HG03520 (cell line): ENCODE data around the gene LETM1.

Experiments used
- ATAC-seq: cut with Tn5 transposase; IDR thresholded peaks from one replicate; pipeline ENCODE4 v1.9.1; 2021; ENCODE audit warnings: mild to moderate bottlenecking, moderate library complexity; ENCODE audit not compliant: unreplicated experiment

Gene LETM1

DNA sequence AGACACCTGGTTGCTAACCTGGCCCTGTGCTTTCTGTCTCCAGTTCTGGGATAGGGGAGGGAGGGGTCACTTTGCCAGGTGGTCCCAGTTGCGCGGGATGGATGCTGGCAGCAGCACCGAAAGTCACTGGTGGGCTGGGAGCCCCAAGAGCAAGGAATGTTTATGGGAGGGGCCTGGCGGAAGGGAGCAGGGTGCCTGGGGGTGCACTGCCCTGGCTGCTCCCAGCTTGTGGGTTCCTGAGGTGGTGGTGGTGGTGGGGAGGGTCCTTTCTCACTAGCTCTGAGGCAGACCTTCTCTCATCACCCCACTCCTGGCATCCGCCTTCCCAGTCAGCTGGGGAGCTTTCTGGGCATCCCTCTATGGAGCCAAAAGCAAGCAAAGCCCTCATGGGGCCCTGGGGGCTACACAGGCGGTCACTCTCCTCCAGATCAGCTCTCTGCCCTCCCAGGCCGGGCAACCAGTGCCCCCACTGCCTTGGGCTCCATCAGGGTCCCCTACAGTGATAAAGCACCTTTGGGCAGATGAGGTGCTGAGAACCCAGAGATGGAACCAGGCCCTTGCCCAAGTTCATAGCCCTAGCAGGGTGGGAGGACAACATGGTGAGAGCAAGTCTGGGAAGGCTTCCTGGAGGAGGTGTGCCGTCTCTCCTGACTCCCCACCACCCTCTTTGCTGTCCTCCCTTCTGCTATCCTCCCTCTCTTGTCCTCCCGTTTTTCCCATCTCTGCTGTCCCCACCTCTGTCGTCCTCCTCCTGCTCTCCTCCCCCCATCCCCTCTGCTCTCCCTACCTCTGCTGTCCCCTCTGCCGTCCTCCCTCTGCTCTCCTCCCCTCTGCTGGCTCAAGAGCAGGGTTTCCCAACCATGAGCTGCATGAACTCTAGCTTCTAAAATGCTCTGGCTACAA is 46.9 kb downstream of the LETM1 start:
- ATAC-seq, result no peak

DNA sequence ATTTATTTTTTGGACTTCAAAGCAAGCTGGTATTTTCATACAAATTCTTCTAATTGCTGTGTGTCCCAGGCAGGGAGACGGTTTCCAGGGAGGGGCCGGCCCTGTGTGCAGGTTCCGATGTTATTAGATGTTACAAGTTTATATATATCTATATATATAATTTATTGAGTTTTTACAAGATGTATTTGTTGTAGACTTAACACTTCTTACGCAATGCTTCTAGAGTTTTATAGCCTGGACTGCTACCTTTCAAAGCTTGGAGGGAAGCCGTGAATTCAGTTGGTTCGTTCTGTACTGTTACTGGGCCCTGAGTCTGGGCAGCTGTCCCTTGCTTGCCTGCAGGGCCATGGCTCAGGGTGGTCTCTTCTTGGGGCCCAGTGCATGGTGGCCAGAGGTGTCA is 47.6 kb downstream of the LETM1 start:
- no peak for ATAC-seq

DNA sequence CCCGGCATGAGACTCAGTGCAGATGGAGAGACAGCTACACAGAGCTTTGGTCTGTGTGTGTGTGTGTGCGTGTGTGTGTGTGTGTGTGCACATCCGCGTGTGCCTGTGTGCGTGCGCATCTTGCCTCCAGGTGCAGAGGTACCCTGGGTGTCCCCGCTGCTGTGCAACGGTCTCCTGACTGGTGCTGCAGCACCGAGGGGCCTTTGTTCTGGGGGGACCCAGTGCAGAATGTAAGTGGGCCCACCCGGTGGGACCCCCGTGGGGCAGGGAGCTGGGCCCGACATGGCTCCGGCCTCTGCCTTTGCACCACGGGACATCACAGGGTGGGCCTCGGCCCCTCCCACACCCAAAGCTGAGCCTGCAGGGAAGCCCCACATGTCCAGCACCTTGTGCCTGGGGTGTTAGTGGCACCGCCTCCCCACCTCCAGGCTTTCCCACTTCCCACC is 48.6 kb downstream of the LETM1 start:
- ATAC-seq, result no peak

DNA sequence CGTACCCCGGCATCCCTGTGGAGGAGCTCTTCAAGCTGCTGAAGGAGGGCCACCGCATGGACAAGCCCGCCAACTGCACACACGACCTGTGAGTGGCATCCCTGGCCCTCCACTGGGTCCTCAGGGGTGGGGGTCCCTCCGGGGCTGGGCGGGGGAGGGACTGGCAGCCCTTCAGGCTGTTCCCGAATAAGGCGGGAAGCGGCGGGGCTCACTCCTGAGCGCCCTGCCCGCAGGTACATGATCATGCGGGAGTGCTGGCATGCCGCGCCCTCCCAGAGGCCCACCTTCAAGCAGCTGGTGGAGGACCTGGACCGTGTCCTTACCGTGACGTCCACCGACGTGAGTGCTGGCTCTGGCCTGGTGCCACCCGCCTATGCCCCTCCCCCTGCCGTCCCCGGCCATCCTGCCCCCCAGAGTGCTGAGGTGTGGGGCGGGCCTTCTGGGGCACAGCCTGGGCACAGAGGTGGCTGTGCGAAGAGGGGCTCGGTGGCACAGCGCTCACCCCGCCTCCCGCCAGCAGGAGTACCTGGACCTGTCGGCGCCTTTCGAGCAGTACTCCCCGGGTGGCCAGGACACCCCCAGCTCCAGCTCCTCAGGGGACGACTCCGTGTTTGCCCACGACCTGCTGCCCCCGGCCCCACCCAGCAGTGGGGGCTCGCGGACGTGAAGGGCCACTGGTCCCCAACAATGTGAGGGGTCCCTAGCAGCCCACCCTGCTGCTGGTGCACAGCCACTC is 49.2 kb downstream of the LETM1 start:
- no peak for ATAC-seq

DNA sequence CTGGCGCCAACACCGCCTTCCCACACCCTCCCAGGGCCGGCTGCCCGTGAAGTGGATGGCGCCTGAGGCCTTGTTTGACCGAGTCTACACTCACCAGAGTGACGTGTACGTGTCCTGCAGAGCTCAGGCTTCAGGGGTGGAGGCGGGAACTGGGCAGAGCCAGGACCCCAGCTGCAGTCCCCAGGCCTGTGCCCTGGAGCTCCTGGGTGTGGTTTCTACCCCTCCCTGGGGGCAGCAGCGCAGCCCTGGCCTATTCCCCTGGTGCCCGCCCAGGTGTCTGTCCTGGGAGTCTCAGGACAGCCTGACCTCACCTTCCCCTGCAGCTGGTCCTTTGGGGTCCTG is 49.8 kb downstream of the LETM1 start:
- no peak for ATAC-seq

DNA sequence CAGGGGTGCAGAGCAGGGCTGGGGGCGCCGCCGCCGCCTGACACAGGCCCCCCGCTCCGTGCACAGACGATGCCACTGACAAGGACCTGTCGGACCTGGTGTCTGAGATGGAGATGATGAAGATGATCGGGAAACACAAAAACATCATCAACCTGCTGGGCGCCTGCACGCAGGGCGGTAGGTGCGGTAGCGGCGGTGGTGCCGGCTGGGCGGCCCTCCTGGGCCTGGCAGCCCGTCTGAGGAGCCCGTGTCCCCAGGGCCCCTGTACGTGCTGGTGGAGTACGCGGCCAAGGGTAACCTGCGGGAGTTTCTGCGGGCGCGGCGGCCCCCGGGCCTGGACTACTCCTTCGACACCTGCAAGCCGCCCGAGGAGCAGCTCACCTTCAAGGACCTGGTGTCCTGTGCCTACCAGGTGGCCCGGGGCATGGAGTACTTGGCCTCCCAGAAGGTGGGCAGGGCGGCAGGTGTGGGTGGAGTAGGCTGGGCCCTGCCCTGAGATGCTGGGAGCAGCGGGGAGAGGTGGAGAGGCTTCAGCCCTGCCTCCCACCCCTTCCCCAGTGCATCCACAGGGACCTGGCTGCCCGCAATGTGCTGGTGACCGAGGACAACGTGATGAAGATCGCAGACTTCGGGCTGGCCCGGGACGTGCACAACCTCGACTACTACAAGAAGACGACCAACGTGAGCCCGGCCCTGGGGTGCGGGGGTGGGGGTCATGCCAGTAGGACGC is 50.3 kb downstream of the LETM1 start:
- ATAC-seq, result no peak

DNA sequence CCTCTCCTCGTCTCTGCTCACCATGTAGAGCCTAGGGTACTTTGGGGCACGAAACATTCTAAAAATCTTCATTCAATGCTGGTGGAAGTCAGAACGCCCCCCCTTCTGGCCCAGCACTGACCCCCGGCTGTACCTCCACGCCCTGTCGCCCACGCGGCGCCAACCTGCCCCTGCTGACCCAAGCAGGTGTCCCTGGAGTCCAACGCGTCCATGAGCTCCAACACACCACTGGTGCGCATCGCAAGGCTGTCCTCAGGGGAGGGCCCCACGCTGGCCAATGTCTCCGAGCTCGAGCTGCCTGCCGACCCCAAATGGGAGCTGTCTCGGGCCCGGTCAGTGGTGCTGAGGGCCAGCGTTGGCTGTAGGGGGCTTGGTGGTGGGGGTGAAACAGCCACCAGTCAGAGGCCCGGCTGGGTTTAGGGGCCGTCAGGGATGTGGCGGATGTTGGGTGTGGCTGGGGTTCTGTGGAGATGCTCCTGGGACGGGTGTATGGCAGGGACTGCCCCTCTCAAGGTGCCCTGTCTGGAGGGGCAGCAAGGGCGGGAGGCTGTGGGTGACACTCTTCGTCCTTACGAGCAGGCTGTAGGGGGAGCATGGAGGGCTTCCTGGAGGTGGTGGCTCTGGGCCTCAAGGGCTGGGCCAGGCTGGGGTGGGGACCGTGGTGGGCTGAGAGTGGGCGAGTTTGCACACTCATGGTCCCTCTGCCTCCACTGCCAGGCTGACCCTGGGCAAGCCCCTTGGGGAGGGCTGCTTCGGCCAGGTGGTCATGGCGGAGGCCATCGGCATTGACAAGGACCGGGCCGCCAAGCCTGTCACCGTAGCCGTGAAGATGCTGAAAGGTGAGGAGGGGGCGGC is 51.1 kb downstream of the LETM1 start:
- no peak for ATAC-seq

DNA sequence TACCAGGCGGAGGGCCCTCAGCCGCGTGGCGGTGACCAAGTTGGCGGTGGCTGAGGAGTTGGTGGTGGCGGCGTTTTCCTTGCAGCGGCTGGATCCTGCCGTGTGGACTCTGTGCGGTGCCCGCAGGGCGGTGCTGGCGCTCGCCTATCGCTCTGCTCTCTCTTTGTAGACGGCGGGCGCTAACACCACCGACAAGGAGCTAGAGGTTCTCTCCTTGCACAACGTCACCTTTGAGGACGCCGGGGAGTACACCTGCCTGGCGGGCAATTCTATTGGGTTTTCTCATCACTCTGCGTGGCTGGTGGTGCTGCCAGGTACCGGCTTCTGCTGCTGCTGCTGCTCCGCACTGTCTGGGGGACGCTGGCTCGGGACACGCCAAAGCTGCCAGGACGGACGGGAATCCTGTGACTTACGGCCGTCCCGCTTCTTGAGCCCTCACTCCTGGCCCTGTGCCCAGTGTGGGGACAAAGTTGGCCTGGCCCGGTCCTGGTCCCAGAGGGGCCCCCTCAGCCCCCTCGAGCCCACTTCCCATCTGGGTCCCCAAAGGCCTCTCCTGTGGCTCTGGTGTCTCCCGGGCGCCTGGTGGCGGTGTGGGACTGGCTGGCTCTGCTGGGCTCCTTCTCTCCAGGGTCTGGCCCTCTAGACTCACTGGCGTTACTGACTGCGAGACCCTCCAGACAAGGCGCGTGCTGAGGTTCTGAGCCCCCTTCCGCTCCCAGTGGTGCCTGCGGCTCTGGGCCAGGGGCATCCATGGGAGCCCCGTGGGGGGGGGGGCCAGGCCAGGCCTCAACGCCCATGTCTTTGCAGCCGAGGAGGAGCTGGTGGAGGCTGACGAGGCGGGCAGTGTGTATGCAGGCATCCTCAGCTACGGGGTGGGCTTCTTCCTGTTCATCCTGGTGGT is 52.2 kb downstream of the LETM1 start:
- ATAC-seq, result no peak

DNA sequence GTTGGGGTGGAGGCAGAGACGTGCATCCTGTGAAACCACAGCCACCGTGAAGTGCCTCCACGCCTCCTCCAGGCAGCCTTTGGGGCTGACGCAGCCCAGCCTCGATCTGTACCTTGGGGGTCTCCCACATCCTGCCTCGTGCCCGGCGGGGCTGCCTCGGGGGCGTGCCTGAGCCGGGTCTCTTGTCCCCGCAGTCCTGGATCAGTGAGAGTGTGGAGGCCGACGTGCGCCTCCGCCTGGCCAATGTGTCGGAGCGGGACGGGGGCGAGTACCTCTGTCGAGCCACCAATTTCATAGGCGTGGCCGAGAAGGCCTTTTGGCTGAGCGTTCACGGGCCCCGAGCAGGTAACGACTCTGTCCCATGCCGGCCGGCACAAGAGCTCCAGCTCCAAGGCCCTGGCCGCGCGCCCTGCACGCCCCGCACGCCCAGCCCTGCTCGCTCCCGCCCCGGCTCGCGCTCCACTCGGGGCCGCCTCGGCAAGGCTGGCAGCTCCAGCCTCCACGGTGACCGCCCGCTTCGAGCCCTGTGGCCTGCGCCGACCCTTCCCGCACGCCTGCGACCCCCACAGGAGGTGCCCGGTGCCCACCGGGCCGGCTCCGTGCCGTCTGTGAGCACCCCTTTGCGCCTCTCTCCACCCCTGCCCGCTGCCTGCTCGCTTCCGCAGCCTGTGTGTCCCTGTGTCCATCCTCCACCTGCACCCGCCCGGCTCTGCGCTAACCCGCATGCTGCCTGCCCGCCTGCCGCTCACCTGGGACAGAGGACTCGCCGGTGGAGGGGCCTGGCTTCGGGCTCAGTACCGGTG is 53.0 kb downstream of the LETM1 start:
- ATAC-seq, result no peak

DNA sequence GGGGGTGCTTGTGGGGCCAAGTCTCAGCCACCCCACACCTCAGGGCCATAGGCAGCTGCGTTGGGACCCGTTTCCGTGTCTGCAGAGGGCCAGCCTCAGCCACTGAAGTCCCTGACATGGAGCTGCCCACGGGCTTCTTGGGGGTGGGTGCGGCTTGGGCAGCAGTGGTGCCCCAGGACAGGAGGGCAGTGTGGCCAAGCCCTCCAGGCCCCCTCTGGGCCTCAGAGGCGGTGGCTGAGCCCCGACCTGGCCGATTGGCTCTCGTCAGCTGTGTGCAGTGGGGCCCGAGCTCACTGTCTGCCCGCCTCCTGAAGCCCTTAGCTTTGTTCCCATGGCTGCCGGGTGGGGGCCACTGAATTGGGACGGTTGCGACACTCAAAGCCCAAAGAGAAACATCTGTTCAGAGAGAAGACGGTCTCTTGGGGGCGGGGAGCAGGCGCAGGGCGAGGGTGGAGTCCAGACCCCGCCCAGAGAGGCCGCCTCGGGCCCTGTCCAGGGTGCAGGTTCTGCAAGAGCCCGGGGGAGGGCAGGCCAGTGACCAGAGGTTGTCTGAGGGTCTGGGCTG is 53.7 kb downstream of the LETM1 start:
- no peak for ATAC-seq

DNA sequence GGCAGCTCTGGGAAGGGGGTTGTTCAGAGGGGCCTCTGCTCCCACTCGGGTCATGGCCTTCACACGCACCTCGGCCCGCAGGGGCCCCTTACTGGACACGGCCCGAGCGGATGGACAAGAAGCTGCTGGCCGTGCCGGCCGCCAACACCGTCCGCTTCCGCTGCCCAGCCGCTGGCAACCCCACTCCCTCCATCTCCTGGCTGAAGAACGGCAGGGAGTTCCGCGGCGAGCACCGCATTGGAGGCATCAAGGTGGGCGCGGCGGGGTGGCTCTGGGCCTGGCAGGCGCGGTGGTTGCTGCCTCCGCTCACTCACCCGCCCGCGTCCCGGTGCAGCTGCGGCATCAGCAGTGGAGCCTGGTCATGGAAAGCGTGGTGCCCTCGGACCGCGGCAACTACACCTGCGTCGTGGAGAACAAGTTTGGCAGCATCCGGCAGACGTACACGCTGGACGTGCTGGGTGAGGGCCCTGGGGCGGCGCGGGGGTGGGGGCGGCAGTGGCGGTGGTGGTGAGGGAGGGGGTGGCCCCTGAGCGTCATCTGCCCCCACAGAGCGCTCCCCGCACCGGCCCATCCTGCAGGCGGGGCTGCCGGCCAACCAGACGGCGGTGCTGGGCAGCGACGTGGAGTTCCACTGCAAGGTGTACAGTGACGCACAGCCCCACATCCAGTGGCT is 54.5 kb downstream of the LETM1 start:
- no peak for ATAC-seq

DNA sequence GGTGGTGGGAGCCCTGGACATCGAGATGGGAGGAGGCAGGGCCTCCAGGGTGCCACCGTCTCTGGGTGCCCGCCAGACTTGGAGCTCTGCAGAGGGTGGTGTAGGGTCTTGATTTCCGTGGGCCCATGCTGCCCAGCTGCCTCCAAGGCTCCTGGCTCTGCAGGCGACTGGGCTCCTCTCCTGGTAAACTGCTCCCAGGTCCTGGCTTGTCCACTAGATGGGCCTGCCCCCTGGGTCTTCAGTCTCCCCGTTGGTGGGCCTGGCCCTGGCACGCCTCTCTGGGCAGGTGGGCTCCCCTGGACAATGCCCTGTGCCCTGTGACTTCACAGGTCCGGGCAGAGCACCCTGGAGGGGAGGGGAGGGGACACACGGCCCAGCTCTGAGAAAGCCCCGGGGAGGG is 55.2 kb downstream of the LETM1 start:
- no peak for ATAC-seq

DNA sequence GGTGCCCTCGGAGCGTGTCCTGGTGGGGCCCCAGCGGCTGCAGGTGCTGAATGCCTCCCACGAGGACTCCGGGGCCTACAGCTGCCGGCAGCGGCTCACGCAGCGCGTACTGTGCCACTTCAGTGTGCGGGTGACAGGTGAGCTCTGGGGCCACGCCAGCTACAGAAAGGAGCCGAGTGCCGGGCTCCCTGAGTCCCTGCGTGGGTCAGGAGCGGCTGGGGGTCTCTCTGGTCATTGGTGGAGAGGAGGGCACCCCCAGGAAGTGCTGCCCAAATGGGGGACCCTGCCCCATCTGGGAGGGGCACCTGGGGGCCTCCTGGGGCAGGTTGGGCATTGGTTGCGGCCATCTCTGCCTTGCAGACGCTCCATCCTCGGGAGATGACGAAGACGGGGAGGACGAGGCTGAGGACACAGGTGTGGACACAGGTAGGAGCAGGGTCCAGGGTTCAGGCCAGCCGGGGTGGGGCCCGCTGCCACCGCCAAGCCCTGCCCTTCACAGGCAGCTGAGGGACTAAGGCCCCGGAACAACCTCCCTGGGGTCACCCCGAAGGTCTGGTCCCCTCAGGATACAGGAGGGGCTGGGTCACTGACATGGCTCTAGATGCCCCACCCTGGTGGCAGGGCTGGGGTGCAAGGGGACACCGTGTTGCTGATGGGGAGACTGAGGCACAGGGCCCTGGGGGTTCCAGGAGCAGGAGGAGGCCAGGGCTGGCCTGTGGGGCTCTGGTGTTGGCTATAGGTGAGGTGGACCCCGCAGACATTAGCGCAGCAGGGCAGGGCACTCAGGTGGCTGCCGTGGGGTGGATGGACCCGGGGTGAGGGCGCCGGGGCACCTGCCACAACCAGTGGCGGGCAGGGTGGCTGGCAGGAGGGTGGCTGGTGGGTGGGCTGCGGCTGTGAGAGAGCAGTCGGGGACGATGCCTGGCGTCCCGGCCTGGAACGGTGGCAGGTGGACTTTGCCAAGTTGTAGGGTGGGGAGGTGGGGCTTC is 56.3 kb downstream of the LETM1 start:
- no peak for ATAC-seq

DNA sequence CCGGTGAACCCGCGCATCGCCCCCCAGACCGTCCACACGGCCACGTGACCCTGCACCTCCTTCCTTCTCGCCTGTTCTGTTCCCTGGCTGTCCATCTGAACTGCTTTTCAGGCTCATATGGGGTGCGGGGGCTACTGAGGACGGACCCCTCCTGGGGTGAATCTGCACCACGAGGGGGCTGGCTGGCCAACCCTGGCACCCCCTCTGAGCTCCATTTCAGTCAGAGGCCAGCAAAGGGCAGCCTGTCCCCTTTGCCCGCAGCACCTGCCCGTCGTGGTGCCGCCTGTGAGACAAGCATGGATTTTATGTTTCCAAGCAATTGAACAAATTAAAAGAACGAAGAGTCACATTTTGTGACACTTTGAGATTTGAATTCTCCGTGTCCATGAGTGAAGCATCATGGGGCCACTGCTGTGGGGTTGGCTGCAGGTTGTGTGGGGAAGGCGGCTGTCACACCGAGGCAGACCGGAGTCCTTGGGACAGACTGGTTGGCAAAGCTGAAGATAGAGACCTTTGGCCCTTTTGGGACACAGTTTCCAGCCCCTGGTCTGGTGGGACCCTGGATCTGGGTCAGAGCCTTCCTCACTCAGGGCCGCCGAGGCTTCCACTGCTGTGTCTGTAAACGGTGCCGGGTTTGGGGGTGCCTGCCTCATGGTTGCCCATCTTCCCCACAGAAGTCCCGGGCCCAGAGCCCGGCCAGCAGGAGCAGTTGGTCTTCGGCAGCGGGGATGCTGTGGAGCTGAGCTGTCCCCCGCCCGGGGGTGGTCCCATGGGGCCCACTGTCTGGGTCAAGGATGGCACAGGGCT is 57.2 kb downstream of the LETM1 start:
- ATAC-seq, result no peak

DNA sequence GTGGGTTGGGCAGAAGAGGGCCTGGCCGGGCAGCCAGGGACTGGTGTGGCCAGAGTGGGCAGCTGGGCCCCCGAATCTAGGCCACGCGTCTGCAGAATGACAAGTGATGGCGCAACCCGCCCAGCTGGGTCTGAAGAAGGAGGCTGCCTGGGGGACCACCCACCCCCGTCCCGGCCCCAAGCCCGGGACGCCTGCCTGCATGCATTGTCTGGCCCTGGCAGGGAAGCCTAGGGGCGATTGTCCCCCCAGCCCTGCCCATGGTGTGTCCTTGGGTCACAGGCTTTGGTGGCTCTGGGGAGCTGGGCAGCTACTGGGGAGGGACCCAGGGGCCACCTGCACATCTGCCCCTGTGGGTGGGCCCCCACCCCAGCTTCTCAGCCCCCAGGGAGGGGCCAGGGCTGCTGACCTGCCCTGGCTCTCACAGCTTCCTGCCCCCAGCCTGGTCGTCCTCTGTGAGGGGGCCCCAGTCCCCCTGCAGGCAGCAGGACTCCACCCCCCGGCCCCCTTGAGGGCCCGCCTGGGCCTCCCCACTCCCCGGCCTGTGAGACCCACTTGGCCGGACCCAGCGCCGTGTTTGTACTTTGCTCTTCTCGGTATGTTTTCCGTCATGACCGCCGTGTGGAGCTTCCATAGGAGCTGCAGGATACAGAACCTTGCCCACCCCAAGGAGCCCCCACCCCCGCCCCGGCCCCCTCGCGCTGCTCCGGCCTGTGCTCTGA is 57.9 kb downstream of the LETM1 start:
- ATAC-seq, result no peak
